ENCODE results near the gene L3MBTL1.

L3MBTL1 gene

DNA sequence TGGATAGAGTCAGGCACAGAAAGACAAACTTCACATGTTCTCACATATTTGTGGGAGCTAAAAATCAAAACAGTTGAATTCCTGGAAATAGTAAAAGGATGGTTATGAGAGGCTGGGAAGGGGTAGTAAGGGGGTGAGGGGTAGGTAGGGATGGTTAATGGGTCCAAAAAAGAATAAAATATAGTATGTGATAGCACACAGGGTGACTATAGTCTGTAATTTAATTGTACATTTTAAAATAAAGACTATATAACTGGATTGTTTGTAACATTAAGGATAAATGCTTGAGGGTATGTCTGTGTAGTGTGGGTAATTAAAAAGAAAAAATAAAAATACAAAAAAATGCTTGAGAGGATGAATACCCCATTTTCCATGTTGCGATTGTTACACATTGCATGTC, 39.9 kb upstream of the L3MBTL1 start:
- no peak overlapping the region for H3K4me3 ChIP-seq (ENCODE audit: low read depth, low read length)
- POLR2A ChIA-PET: no interaction called here
- TF ChIP-seq, protein P1, sequence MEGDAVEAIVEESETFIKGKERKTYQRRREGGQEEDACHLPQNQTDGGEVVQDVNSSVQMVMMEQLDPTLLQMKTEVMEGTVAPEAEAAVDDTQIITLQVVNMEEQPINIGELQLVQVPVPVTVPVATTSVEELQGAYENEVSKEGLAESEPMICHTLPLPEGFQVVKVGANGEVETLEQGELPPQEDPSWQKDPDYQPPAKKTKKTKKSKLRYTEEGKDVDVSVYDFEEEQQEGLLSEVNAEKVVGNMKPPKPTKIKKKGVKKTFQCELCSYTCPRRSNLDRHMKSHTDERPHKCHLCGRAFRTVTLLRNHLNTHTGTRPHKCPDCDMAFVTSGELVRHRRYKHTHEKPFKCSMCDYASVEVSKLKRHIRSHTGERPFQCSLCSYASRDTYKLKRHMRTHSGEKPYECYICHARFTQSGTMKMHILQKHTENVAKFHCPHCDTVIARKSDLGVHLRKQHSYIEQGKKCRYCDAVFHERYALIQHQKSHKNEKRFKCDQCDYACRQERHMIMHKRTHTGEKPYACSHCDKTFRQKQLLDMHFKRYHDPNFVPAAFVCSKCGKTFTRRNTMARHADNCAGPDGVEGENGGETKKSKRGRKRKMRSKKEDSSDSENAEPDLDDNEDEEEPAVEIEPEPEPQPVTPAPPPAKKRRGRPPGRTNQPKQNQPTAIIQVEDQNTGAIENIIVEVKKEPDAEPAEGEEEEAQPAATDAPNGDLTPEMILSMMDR (IDR thresholded peaks at IDR 0.05; ENCODE audit: insufficient read depth, low read length, missing control alignments): no peak
- no peak for DNase-seq (ENCODE audit: low read depth, low spot score)
- CTCF ChIA-PET: no interaction called here

- TF ChIP-seq, protein P1 (IDR thresholded peaks at IDR 0.05; ENCODE audit: insufficient read depth, low read length, missing control alignments): no peak
- POLR2A ChIA-PET: no interaction called here
- DNase-seq (ENCODE audit: low read depth, low spot score): no peak
- H3K4me3 ChIP-seq (ENCODE audit: low read depth, low read length): no peak overlapping the region
- CTCF ChIA-PET: no interaction called here
Observed at GRCh38 chr20:43472671-43473380, 34.7 kb upstream of the L3MBTL1 start.

DNA sequence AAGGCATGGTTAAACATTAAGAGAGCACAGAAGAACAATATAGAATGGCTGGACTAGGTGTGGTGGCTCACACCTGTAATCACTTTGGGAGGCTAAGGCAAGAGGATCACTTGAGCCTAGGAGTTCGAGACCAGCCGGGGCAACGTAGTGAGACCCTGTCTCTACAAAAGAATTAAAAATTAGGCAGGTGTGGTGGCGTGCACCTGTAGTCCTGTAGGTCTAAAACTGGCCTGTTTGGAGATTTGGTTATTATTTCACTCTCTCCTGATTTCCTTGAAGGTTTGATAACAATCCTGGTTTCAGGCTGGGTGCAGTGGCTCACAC, 34.2 kb upstream of the L3MBTL1 start:
- TF ChIP-seq, protein P1 (IDR thresholded peaks at IDR 0.05; ENCODE audit: insufficient read depth, low read length, missing control alignments): no peak
- ChIA-PET CTCF (no interaction called here), POLR2A (no interaction called here)
- no peak for DNase-seq (ENCODE audit: low read depth, low spot score)
- H3K4me3 ChIP-seq (ENCODE audit: low read depth, low read length): no peak overlapping the region

- TF ChIP-seq, protein P1 (IDR thresholded peaks at IDR 0.05; ENCODE audit: insufficient read depth, low read length, missing control alignments): no peak
- ChIA-PET CTCF (no interaction called here), POLR2A (no interaction called here)
- DNase-seq (ENCODE audit: low read depth, low spot score): no peak
- H3K4me3 ChIP-seq (ENCODE audit: low read depth, low read length): no peak overlapping the region
Observed at GRCh38 chr20:43477193-43477592, 30.3 kb upstream of the L3MBTL1 start.

DNA sequence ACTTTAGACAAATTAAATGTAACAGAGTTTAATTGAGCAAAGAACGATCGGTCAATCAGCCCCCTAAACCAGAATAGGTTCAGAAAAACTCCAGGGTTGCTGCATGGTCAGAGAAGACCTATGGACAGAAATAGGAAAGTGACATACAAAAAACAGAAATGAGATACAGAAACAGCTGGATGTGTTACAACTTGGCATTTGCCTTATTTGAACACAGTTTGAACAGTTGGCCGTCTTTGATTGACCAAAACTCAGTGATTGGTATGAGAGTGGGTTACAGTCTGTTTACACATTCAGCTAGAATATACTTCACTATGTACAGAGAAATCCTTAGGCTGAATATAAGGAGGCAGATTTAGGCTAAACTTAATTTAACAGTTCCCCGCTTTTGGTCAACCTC, 29.9 kb upstream of the L3MBTL1 start:
- H3K4me3 ChIP-seq (ENCODE audit: low read depth, low read length): no peak overlapping the region
- CTCF ChIA-PET: no interaction called here
- DNase-seq (ENCODE audit: low read depth, low spot score): no peak
- POLR2A ChIA-PET: no interaction called here
- TF ChIP-seq, protein P1 (IDR thresholded peaks at IDR 0.05; ENCODE audit: insufficient read depth, low read length, missing control alignments): no peak

DNA sequence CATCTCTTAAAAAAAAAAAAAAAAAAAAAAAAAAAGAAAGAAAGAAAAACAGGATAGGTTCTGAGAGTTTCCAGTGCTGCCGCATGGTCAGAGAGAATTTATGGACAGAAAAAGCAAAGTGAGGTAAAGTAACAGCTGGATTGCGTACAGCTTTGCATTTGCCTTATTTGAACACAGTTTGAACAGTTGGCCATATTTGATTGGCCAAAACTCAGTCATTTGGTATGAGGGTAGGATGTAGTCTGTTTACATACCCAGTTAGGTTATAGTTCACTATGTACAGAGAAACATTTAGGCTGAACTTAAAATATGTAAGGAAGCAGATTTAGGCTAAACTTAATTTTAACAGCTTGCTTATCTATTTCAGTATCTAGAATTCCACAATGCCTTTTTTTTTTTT, 17.5 kb upstream of the L3MBTL1 start:
- TF ChIP-seq, protein P1 (IDR thresholded peaks at IDR 0.05; ENCODE audit: insufficient read depth, low read length, missing control alignments): no peak
- ChIA-PET CTCF (no interaction called here), POLR2A (no interaction called here)
- no peak overlapping the region for H3K4me3 ChIP-seq (ENCODE audit: low read depth, low read length)
- no peak for DNase-seq (ENCODE audit: low read depth, low spot score)
